Measurements from ENCODE around the gene PSG3.
"Not testable (repeated sequence)": the region's sequence is repeated elsewhere in the genome, so short reads cannot be mapped to it uniquely, and the experiment has no call there.

PSG3 gene

GRCh38 chr19:42683917-42684513 is 56.3 kb downstream of the PSG3 start:
- DNase-seq (ENCODE audit: low read depth in 1 of 2, low spot score in 1 of 2), result peak; percentile 3 to 18
- TF ChIP-seq REST (IDR thresholded peaks at IDR 0.05; ENCODE audit: insufficient replicate concordance, low read depth) (no peak), CTCF (IDR thresholded peaks at IDR 0.05; ENCODE audit: insufficient read depth, low read length) (peak; percentile 62)
- Histone ChIP-seq H3K27ac (replicated peaks) (no peak overlapping the region), H3K27me3 (ENCODE audit: insufficient read depth, poor library complexity, severe bottlenecking) (no peaks in the 10 kb centered on the region), H3K4me3 (replicated peaks; ENCODE audit: insufficient read depth, low read length) (no peak overlapping the region)

DNA sequence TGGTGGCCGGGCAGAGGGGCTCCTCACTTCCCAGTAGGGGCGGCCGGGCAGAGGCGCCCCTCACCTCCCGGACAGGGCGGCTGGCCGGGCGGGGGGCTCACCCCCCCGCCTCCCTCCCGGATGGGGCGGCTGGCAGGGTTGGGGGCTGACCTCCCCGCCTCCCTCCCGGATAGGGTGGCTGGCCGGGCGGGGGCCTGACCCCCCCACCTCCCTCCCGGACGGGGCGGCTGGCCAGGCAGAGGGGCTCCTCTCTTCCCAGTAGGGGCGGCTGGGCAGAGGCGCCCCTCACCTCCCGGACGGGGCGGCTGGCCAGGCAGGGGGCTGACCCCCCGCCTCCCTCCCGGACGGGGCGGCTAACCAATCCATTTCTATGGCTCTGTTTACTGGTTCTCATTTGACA is 64.0 kb downstream of the PSG3 start:
- H3K4me3 ChIP-seq (replicated peaks; ENCODE audit: insufficient read depth, low read length); H3K27ac ChIP-seq (replicated peaks): not testable (repeated sequence)

GRCh38 chr19:42674549-42674948 is 65.7 kb downstream of the PSG3 start:
- not testable (repeated sequence) for H3K27me3 ChIP-seq (ENCODE audit: insufficient read depth, poor library complexity, severe bottlenecking); H3K4me3 ChIP-seq (replicated peaks; ENCODE audit: insufficient read depth, low read length); DNase-seq (ENCODE audit: low read depth in 1 of 2, low spot score in 1 of 2); H3K27ac ChIP-seq (replicated peaks)

More for the DNA sequence above, 64.0 kb downstream of the PSG3 start:
- not testable (repeated sequence) for H3K27me3 ChIP-seq (ENCODE audit: insufficient read depth, poor library complexity, severe bottlenecking); DNase-seq (ENCODE audit: low read depth in 1 of 2, low spot score in 1 of 2)
